ENCODE results near the gene EN2.

DNA sequence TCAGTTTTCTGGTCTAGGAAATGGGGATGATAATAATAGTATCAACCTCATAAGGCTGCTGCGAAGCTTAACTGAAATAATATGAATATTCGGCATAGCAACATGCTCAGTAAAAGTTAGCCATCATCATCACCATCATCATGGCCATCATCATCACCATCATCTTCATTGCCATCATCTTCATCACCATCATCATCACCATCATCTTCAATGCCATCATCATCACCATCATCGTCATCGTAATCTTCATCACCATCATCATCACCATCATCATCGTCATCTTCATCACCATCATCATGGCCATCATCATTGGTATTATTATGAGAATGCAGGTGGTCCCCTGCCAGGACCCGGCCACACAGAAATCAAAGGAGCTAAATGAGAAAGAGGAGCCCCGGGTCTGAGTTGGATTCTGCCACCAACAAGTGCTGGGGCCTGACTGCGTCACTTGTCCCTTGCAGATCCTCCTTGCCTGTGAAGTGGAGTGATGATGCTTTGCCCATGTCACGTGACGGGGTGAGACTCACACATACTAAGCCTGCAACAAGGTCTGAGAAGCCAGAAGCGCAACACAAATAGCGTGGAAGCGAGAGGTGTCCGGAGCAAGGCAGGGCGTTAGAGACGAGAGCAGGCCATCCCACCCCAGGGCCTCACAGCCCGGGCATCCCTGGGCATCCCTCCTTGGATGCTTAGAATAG is 46.1 kb upstream of the EN2 start:
- TF ChIP-seq, protein P1, sequence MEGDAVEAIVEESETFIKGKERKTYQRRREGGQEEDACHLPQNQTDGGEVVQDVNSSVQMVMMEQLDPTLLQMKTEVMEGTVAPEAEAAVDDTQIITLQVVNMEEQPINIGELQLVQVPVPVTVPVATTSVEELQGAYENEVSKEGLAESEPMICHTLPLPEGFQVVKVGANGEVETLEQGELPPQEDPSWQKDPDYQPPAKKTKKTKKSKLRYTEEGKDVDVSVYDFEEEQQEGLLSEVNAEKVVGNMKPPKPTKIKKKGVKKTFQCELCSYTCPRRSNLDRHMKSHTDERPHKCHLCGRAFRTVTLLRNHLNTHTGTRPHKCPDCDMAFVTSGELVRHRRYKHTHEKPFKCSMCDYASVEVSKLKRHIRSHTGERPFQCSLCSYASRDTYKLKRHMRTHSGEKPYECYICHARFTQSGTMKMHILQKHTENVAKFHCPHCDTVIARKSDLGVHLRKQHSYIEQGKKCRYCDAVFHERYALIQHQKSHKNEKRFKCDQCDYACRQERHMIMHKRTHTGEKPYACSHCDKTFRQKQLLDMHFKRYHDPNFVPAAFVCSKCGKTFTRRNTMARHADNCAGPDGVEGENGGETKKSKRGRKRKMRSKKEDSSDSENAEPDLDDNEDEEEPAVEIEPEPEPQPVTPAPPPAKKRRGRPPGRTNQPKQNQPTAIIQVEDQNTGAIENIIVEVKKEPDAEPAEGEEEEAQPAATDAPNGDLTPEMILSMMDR (IDR thresholded peaks at IDR 0.05) = no peak
- TF ChIP-seq POLR2A (IDR thresholded peaks at IDR 0.05) = no peak

Data from right lobe of liver (tissue), 4 donors.